22Rv1 (cell line): ENCODE measurements around the gene AHRR.

Experiments
- ZFX ChIP-seq: fragments of 450-650 bp; IDR thresholded peaks from 2 replicates; pipeline ENCODE4 v1.6.1; 2017; ENCODE audit warnings: antibody characterized with exemption, borderline replicate concordance
- TF ChIP-seq, protein P1 (sequence below): fragments of 450-650 bp; IDR thresholded peaks from 2 replicates; pipeline ENCODE4 v1.5.1; 2017; ENCODE audit warnings: mild to moderate bottlenecking

DNA sequence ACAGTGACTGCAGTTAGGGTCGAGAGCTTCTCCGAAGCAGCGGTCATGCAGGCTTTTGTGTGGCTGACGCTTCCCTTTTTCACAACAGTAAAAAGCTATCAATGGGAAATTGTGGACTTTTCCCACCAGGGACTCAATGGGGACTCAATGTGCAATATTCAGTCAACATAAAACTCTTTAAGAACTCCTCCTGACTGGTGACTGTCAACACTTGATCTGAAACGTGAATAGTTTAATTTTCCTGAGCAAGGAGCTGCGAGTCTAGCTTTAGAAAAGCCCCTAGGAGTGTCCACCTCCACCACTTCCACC is 150.2 kb downstream of the AHRR start:
- TF ChIP-seq, protein P1, sequence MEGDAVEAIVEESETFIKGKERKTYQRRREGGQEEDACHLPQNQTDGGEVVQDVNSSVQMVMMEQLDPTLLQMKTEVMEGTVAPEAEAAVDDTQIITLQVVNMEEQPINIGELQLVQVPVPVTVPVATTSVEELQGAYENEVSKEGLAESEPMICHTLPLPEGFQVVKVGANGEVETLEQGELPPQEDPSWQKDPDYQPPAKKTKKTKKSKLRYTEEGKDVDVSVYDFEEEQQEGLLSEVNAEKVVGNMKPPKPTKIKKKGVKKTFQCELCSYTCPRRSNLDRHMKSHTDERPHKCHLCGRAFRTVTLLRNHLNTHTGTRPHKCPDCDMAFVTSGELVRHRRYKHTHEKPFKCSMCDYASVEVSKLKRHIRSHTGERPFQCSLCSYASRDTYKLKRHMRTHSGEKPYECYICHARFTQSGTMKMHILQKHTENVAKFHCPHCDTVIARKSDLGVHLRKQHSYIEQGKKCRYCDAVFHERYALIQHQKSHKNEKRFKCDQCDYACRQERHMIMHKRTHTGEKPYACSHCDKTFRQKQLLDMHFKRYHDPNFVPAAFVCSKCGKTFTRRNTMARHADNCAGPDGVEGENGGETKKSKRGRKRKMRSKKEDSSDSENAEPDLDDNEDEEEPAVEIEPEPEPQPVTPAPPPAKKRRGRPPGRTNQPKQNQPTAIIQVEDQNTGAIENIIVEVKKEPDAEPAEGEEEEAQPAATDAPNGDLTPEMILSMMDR, result no peak
- TF ChIP-seq ZFX, result no peak
